Progenitor cell of endocrine pancreas (in vitro differentiated cells): ENCODE measurements around the gene SERAC1. TPM values are rescaled to one million over a fixed set of nuclear protein-coding genes. Genes with fewer than 3 reads are reported as not detected.

ENCODE experiments used
- DNase-seq: peaks from one replicate; pipeline ENCODE4 v3.0.0; 2021; ENCODE audit warnings: low spot score; ENCODE audit not compliant: unreplicated experiment
- H3K27ac Mint-ChIP-seq: 2 replicates; pipeline ENCODE4 v1.8.0; 2021; ENCODE audit warnings: mild to moderate bottlenecking, moderate library complexity, mixed read lengths
- H3K27me3 Mint-ChIP-seq: 2 replicates; pipeline ENCODE4 v1.8.0; 2021; ENCODE audit warnings: mixed read lengths
- H3K36me3 Mint-ChIP-seq: 2 replicates; pipeline ENCODE4 v1.8.0; 2022; ENCODE audit warnings: mixed read lengths; ENCODE audit not compliant: insufficient read depth
- H3K4me1 Mint-ChIP-seq: 2 replicates; pipeline ENCODE4 v1.8.0; 2021; ENCODE audit warnings: low read depth, mixed read lengths
- H3K4me3 Mint-ChIP-seq: 2 replicates; pipeline ENCODE4 v1.8.0; 2021; ENCODE audit warnings: low read depth, mild to moderate bottlenecking, moderate library complexity, mixed read lengths
- H3K9me3 Mint-ChIP-seq: 2 replicates; pipeline ENCODE4 v1.8.0; 2021; ENCODE audit warnings: low read depth, mixed read lengths
- total RNA-seq: library from RNA; stranded (reverse); gene quantifications from 2 replicates; pipeline ENCODE4 v1.2.1, GENCODE V29; 2021
- TF ChIP-seq, protein P1 (sequence below): fragments of 200-600 bp; sonication (generic); IDR thresholded peaks from one replicate; pipeline ENCODE4 v1.5.0; 2021; ENCODE audit warnings: antibody characterized with exemption, mild to moderate bottlenecking; ENCODE audit not compliant: unreplicated experiment

The SERAC1 gene
- total RNA-seq, 1 donor from 2014 or later, result 20.0 TPM

DNA sequence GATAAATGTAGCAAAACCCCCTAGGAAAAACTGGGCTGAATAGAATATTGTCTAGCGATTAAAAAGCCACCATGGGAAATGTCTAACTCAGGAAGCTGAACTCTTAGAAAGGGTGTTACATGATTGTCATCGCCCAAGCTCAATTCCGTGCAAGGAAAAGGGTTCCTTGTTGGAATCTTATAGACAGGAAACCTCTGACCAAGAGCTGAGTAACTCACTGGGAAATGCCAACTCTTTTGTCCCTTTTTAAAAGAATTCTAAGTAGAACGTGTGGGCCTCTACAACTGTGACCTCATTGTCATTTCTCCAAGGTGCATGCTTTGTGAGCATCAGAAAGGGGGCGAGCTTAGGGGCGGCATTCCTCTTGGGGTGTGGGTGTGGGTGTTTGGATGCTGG lies 98.3 kb downstream of the SERAC1 start:
- Mint-ChIP-seq H3K9me3 (no peaks in the 10 kb centered on the region), H3K4me3 (no peak overlapping the region), H3K27me3 (no peaks in the 10 kb centered on the region), H3K36me3 (peaks cover 9% of the 10 kb centered on the region), H3K4me1 (peaks cover 5% of the 10 kb centered on the region), H3K27ac (no peak overlapping the region)
- no peak for DNase-seq
- TF ChIP-seq, protein P1, sequence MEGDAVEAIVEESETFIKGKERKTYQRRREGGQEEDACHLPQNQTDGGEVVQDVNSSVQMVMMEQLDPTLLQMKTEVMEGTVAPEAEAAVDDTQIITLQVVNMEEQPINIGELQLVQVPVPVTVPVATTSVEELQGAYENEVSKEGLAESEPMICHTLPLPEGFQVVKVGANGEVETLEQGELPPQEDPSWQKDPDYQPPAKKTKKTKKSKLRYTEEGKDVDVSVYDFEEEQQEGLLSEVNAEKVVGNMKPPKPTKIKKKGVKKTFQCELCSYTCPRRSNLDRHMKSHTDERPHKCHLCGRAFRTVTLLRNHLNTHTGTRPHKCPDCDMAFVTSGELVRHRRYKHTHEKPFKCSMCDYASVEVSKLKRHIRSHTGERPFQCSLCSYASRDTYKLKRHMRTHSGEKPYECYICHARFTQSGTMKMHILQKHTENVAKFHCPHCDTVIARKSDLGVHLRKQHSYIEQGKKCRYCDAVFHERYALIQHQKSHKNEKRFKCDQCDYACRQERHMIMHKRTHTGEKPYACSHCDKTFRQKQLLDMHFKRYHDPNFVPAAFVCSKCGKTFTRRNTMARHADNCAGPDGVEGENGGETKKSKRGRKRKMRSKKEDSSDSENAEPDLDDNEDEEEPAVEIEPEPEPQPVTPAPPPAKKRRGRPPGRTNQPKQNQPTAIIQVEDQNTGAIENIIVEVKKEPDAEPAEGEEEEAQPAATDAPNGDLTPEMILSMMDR, result no peak

DNA sequence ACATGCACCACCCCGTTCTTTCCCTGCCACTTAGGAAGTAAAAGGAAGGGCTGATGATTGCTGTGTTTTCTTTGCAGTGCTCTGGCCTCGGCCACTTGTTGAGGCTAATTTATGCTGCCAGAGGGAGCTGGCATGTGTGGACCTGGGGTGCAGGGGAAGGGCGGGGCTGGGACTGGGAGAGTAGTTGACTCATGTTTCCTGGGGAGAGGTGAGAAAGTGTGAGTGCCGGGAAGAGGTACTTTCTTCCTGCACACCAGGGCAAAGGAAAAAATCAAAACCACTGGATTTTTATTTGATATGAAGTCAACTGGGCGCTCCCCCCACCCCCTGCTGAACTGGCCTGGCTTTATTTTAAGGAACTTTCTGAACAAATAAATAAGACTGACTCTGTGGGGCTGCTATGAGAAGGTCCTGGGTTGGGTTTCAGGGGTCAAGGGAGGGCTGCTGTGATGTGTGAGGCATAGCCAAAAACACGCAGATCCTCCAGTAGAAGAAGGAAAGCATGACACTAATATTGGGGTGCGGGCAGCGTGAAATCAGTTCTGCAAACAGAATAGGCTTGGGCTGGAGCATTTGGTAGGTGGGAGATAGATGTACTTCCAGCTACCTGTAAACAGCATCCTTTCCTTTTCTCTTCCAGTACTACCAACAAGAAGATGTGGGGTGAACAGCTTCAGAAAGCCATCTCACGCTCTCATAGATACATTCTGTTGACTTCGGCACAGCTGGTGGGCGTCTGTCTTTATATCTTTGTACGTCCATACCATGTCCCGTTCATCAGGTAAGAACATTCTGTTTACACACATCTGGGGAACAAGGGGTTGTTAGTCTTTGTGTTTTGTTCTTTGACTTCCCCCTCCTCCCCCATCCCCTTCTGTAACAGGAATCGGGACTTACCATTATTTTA lies 98.9 kb downstream of the SERAC1 start:
- TF ChIP-seq, protein P1, result no peak
- H3K27ac Mint-ChIP-seq, result peak overlapping the region; percentile 64
- H3K27me3 Mint-ChIP-seq, result no peaks in the 10 kb centered on the region
- H3K4me1 Mint-ChIP-seq, result peaks cover 5% of the 10 kb centered on the region
- DNase-seq, result no peak
- no peak overlapping the region for H3K4me3 Mint-ChIP-seq
- H3K9me3 Mint-ChIP-seq, result no peaks in the 10 kb centered on the region
- H3K36me3 Mint-ChIP-seq, result peaks cover 7% of the 10 kb centered on the region

GRCh38 chr6:158068156-158068892 lies 99.7 kb downstream of the SERAC1 start:
- Mint-ChIP-seq H3K27me3 (no peaks in the 10 kb centered on the region), H3K36me3 (peaks cover 5% of the 10 kb centered on the region), H3K4me3 (no peak overlapping the region), H3K4me1 (peaks cover 5% of the 10 kb centered on the region), H3K27ac (peak overlapping the region; percentile 64), H3K9me3 (no peaks in the 10 kb centered on the region)
- TF ChIP-seq, protein P1, result no peak
- DNase-seq, result no peak

DNA sequence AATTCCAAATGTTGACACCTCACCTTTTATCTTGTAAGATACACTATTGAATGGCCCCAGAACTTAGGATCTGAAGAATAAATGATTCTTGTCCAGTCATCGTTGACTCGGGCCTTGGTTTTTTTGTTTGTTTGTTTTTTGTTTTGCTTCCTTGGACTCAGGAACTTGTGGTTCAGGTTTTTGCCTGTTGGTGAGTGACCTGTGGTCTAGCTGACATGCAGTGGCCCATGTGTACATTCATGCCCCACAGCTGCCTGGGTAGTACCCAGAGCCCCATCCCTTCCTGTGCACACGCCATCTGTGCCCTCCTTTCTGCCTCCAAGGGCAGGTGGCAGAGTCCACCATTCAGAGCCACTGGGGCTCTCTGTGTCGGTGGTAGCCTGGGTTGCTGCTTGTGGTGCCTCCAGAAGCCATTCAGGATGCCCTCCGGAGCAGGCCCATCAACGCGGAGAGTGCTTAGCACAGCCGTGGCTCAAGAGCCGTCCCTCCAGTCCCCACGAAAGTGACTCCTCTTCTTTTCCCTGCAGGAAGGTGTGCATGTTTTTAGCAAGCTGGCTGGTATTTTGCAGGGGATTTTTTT lies 100.5 kb downstream of the SERAC1 start:
- Mint-ChIP-seq H3K27ac (no peak overlapping the region), H3K36me3 (peaks cover 5% of the 10 kb centered on the region), H3K4me3 (no peak overlapping the region), H3K4me1 (peaks cover 5% of the 10 kb centered on the region), H3K9me3 (no peaks in the 10 kb centered on the region), H3K27me3 (no peaks in the 10 kb centered on the region)
- TF ChIP-seq, protein P1, result no peak
- no peak for DNase-seq

GRCh38 chr6:158066136-158066781 lies 101.8 kb downstream of the SERAC1 start:
- Mint-ChIP-seq H3K4me3 (no peak overlapping the region), H3K36me3 (peaks cover 5% of the 10 kb centered on the region), H3K9me3 (no peaks in the 10 kb centered on the region), H3K27ac (no peak overlapping the region), H3K27me3 (no peaks in the 10 kb centered on the region), H3K4me1 (peaks cover 4% of the 10 kb centered on the region)
- TF ChIP-seq, protein P1, result no peak
- no peak for DNase-seq
